HG03066 (cell line): Measurements from ENCODE around the gene VWA8.
"Not testable (repeated sequence)": the region's sequence is repeated elsewhere in the genome, so short reads cannot be mapped to it uniquely, and the experiment has no call there.

Experiments used
- ATAC-seq: cut with Tn5 transposase; IDR thresholded peaks from one replicate; pipeline ENCODE4 v1.9.1; 2021; ENCODE audit warnings: low read depth; ENCODE audit not compliant: unreplicated experiment

VWA8 gene

GRCh38 chr13:41627425-41627824 lies 333.5 kb downstream of the VWA8 start:
- ATAC-seq: no peak

GRCh38 chr13:41624041-41624440 lies 336.9 kb downstream of the VWA8 start:
- ATAC-seq: no peak

- no peak for ATAC-seq
Measured at GRCh38 chr13:41622432-41623429, 338.2 kb downstream of the VWA8 start.

- no peak for ATAC-seq
Measured at GRCh38 chr13:41621716-41622431, 339.0 kb downstream of the VWA8 start.

- not testable (repeated sequence) for ATAC-seq
Measured at GRCh38 chr13:41617633-41618032, 343.3 kb downstream of the VWA8 start.

DNA sequence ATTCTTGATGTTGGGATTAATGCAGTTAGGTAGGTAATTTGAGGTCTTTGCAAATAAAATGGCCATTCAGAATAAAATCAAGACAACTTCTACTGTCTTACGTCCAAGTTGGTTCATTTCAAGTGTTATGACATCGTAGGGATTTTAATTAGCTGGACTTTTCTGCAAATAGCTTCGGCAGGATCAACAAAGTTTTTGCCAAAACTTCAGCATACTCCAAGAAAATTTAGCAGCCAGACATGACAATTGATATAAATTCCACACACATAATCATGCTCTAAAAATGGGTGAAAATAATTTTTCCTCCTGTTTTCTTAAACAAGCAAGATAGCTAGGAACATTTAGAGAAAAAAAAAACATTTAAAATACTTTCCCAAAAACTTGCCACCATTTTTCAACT lies 344.8 kb downstream of the VWA8 start:
- no peak for ATAC-seq

GRCh38 chr13:41615528-41615855 lies 345.4 kb downstream of the VWA8 start:
- no peak for ATAC-seq

- no peak for ATAC-seq
Measured at GRCh38 chr13:41614671-41615527, 346.0 kb downstream of the VWA8 start.

- no peak for ATAC-seq
Measured at GRCh38 chr13:41613984-41614661, 346.8 kb downstream of the VWA8 start.

DNA sequence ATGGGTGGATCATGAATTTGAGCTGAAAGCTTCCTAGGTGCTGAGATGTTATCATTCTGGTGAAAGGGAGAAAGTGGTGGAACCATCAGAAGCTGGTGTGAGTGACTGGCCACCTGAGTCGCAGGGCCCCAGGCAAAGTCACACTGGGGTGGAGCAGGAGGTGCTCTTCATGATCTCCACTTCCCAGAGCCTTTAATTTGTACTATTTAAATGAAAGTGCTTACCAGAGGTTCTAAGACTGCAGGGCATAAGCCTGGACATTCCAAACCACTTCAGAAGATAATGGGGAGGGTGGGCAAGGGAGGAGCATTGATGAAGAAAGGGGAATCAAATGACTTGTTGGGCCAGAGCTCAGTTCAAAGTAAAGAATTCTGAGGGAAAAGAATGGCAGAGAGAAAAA lies 347.4 kb downstream of the VWA8 start:
- ATAC-seq: no peak

- ATAC-seq: no peak
Measured at GRCh38 chr13:41611385-41611784, 349.5 kb downstream of the VWA8 start.

DNA sequence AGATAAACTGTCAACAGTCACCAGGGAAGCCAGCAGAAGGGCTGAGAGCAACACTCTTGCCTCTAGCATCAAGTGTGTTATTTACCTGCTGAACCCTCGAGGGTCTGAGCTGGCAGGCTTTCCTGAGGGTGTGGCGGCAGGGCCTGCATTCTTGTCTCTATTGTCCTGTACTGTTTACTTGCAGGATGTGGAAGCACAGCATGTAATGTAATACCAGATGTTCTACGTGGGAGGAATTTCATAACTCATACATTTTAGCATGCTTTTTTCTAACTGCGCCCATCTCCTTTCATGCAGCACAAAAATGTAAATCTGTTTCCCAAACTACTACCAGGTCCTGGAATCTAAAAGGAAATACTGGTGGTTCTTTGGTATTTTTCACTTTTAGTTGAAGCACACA lies 350.5 kb downstream of the VWA8 start:
- ATAC-seq: no peak

GRCh38 chr13:41609828-41610227 lies 351.1 kb downstream of the VWA8 start:
- no peak for ATAC-seq

- no peak for ATAC-seq
Measured at GRCh38 chr13:41608839-41609177, 352.1 kb downstream of the VWA8 start.

GRCh38 chr13:41608111-41608838 lies 352.6 kb downstream of the VWA8 start:
- no peak for ATAC-seq

GRCh38 chr13:41606646-41607045 lies 354.3 kb downstream of the VWA8 start:
- no peak for ATAC-seq

- ATAC-seq: no peak
Measured at GRCh38 chr13:41605319-41606285, 355.3 kb downstream of the VWA8 start.

DNA sequence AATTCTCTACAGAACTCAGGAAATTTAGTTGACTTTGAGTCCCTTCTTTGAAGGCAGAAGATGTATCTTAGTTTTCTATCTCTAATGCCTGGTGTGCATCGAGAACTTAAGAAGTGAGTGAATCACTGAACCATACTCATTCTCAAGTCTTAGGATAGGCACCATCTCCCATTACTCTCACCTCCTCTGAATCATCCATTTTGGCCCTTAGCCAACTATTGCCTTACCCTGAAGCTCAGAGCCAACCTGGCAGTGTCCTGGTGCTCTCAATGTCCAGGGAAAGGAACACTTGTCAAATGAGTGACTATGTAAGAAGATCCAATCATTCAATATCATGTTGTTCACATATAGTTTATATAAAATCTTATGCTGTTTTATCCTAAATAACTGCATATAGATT lies 357.0 kb downstream of the VWA8 start:
- no peak for ATAC-seq
